Upper lobe of left lung (tissue), 4 donors: ENCODE measurements around the gene TMEM217.

Experiments used
- POLR2A ChIP-seq, 4 donors: fragments of 450-650 bp; IDR thresholded peaks; one replicate each; pipeline ENCODE4 v1.5.1; 2016 to 2017; ENCODE audit warnings: antibody characterized with exemption in 4 of 4, mild to moderate bottlenecking in 2 of 4
- POLR2AphosphoS5 ChIP-seq, 2 donors: sonication (generic); formaldehyde crosslinking; IDR thresholded peaks; one replicate each; pipeline ENCODE4 v1.5.1; 2017; ENCODE audit warnings: antibody characterized with exemption in 2 of 2
- TF ChIP-seq, protein P1 (sequence below), 6 experiments: fragments of 450-650 bp in 4 of 6; fragments of 200-600 bp in 2 of 6; sonication (generic) in 2 of 6; IDR thresholded peaks; one replicate each; pipeline ENCODE4 v1.5.1; 2016 to 2019; ENCODE audit warnings: antibody characterized with exemption in 6 of 6

DNA sequence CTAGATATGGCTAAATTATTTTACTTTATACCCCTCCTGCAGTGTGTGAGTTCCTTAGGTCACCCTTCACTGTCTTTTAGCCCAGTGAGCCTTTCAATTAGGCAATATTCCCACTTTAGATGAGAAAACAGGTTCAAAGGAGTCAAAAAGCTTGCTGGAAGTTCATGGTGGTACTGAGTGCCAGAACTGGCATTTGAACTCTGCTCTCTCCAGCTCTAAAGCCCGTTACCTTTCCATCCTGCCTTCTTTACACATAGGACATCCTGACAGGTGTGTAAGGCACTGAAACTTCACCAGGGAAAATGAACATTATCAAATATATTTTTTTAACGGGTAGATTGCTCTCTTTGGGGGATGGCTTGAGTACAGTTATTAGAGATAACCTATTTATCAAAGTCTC lies 11.2 kb upstream of the TMEM217 start:
- TF ChIP-seq POLR2AphosphoS5 (IDR thresholded peaks at IDR 0.05) = no peak
- TF ChIP-seq POLR2A (IDR thresholded peaks at IDR 0.05) = no peak
- TF ChIP-seq, protein P1, sequence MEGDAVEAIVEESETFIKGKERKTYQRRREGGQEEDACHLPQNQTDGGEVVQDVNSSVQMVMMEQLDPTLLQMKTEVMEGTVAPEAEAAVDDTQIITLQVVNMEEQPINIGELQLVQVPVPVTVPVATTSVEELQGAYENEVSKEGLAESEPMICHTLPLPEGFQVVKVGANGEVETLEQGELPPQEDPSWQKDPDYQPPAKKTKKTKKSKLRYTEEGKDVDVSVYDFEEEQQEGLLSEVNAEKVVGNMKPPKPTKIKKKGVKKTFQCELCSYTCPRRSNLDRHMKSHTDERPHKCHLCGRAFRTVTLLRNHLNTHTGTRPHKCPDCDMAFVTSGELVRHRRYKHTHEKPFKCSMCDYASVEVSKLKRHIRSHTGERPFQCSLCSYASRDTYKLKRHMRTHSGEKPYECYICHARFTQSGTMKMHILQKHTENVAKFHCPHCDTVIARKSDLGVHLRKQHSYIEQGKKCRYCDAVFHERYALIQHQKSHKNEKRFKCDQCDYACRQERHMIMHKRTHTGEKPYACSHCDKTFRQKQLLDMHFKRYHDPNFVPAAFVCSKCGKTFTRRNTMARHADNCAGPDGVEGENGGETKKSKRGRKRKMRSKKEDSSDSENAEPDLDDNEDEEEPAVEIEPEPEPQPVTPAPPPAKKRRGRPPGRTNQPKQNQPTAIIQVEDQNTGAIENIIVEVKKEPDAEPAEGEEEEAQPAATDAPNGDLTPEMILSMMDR (IDR thresholded peaks at IDR 0.05) = no peak
